DOHH2 (cell line): Measurements from ENCODE around the gene CRACR2A.

Experiments
- CTCF ChIP-seq: fragments of 200-600 bp; sonication (generic); IDR thresholded peaks from one replicate; pipeline ENCODE4 v1.5.1; 2014; ENCODE audit warnings: antibody characterized with exemption, mild to moderate bottlenecking, low read depth, low read length; ENCODE audit not compliant: poor library complexity, severe bottlenecking
- EZH2phosphoT487 ChIP-seq: fragments of 200-600 bp; sonication (generic); IDR thresholded peaks from 2 replicates; pipeline ENCODE4 v1.6.1; 2017; ENCODE audit warnings: borderline replicate concordance, mild to moderate bottlenecking, antibody characterized with exemption, low read length, moderate library complexity, mixed read lengths

- TF ChIP-seq CTCF, result no peak
- no peak for TF ChIP-seq EZH2phosphoT487
Measured at GRCh38 chr12:3720772-3721171, 32.1 kb downstream of the CRACR2A start.
